Measurements from ENCODE around the gene LHFPL2.
"Not testable (repeated sequence)": the region's sequence is repeated elsewhere in the genome, so short reads cannot be mapped to it uniquely, and the experiment has no call there.

The LHFPL2 gene

GRCh38 chr5:78640662-78641474 is 7.7 kb downstream of the LHFPL2 start:
- DNase-seq (ENCODE audit: low read depth), result no peak

GRCh38 chr5:78639791-78640190 is 8.8 kb downstream of the LHFPL2 start:
- DNase-seq (ENCODE audit: low read depth), result no peak

DNA sequence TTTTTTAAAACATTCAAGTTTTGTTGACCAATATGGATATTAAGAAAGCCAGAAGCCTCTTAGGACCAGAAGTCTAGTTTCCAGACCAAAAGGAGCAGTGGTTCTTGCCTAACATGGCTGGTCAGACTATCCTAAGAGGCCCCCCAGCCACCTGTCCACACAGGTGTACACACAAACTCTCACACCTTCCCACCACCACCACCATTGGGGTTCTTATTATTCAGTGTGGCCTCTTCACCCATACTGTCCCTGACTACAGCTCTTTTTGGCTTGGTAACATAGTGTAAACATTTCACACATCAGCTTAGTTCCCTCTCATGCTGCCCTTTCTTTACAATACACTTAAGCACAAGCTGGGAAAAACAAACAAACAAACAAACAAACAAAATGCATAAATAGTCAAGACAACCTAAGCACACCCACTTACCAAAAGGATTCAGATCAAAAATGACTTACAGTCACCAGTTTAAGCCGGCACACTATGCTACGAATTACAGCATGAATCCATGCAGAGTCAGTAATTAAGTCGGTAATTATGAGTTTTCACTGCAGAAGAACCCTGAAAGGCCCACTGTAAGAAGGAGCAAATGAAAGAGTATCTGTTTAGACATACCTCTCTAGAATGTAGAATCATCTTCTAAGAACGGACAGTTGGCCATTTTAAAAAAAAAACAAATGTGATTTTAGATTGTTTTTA is 9.5 kb downstream of the LHFPL2 start:
- DNase-seq (ENCODE audit: low read depth), result no peak

GRCh38 chr5:78638423-78638822 is 10.1 kb downstream of the LHFPL2 start:
- no peak for DNase-seq (ENCODE audit: low read depth)

- DNase-seq (ENCODE audit: low read depth), result no peak
Measured at GRCh38 chr5:78637468-78637867, 11.1 kb downstream of the LHFPL2 start.

DNA sequence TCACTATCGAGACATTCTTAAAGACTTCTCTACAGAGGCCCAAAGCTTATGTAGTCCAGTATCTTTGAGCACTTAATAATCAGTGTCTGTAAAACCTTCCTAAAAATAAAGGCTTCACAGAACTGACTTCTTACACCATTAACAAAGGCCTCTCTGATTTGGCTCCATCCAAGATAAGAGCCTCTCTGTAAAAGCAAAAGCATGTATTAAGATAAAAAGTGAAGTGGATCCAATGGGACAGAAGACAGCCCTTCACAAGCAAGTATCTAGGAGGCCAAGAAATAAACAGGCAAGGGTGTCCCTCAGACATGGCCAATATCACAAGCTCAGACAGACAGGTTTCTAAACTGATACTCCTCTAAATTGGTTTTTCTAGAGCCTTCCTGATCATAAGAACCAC is 11.9 kb downstream of the LHFPL2 start:
- no peak for DNase-seq (ENCODE audit: low read depth)

DNA sequence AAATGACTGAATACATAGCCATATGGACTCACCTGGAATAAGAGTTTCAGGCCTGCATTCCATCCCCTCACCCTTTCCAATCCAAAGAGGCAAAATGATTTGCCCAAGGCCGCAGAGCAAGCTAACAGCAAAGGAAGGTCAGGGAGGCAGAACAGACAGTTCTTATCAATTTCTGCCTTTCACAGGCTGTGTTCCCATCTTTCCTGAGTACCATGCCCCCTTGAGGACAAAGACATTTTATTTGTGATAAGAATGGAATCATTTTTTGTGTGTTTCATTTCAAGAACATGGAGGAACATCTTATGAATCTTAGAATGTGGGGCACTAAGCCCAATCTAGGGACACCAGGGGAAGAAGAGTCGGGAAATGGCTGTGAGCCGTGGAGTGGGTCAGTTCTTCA is 13.9 kb downstream of the LHFPL2 start:
- DNase-seq (ENCODE audit: low read depth), result no peak

- DNase-seq (ENCODE audit: low read depth), result no peak
Measured at GRCh38 chr5:78634229-78634628, 14.3 kb downstream of the LHFPL2 start.

DNA sequence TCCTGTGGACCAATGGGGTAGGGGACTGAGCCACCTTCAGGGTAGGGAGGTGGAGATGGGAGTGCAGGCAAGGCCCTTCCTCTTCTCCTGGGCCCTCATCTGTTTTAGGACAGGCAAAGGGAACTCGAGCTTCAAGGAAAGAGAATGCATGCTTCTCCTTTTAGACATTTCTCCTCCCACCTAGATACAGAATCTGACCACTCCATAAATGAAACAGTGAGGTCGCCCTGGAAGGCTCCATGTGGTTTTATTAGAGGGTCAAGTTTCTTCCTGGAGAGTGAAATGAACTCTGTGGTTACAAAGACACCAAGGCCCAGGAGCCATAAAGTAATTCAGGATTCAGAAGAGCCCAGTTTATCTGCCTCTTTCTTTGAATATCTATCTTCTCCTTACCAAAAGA is 14.9 kb downstream of the LHFPL2 start:
- DNase-seq (ENCODE audit: low read depth), result no peak

DNA sequence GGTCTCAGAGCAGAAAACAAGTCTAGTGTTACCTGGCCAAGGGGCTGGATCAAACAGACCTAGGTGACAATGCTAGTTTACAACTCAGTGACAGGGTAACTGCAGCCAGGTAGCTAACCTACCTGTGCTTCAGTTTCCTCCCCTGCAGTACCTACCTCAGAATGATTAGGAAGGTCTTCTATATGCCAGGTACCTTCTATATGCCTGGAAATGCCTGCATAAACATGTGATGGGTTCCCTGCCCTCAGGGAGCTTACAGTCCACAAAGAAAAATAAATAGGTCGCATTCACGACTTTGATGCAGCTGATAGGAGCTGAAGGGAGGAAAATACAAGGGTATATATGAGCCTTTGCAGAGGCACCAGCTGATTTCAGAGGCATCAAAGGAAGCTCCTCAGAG is 16.1 kb downstream of the LHFPL2 start:
- no peak for DNase-seq (ENCODE audit: low read depth)

GRCh38 chr5:78631931-78632330 is 16.6 kb downstream of the LHFPL2 start:
- no peak for DNase-seq (ENCODE audit: low read depth)

GRCh38 chr5:78630047-78630446 is 18.5 kb downstream of the LHFPL2 start:
- DNase-seq (ENCODE audit: low read depth), result no peak

- no peak for DNase-seq (ENCODE audit: low read depth)
Measured at GRCh38 chr5:78629624-78630023, 18.9 kb downstream of the LHFPL2 start.

DNA sequence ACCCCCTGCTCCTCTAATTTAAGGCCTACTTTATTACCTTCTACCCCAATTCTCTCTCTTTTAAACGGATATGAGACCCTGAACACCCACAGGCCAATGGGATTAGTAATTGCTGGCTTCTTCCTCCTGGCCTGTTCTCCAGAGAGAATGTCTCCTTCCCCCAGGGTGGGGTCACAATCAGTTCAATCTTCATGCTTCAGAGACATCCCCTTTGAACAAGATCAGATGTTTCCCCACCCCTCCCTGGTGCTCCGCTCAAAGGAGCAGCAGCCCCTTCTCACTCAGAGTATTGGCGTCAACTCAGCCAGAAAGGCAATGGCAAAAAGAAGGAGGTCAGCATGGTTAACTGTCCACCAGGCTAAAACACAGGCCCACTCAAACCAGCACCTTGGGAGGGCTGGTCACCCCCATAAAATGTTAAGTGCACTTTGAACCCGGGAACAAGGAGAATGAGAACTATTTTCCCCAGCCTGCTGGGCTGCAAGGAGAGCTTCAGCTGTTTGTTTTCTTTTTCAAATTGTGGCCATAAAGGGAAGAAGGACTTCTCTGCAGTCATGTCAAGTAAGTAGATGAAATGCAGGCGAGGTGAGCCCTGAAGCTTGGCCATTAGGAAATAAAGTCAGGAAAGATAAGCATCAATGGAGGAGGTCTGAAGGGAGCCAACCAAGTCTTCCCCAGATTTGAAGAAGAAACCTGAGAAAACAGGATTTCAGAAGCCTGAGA is 20.1 kb downstream of the LHFPL2 start:
- no peak for DNase-seq (ENCODE audit: low read depth)

DNA sequence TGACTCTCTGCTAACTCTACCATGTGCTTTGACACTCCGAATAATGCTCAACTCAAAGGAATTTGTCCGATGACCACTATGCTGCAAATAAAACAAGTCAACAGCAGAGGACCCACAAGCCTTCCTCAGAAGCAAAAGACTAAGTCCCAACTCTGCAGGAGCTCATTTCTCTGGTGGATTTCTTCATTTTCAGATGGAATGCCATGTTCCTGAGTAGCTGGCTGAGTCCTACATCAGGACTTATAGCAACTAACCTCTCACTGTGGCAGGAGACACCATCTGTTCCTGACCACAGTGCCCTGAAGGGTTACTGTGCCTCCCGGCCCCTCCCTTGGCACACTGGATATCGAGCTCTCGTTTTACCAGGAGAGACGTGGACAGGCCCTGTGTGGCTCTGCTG is 20.8 kb downstream of the LHFPL2 start:
- DNase-seq (ENCODE audit: low read depth), result no peak

- no peak for DNase-seq (ENCODE audit: low read depth)
Measured at GRCh38 chr5:78627175-78627574, 21.4 kb downstream of the LHFPL2 start.

- no peak for DNase-seq (ENCODE audit: low read depth)
Measured at GRCh38 chr5:78626009-78626571, 22.5 kb downstream of the LHFPL2 start.

GRCh38 chr5:78624992-78625391 is 23.6 kb downstream of the LHFPL2 start:
- no peak for DNase-seq (ENCODE audit: low read depth)

- no peak for DNase-seq (ENCODE audit: low read depth)
Measured at GRCh38 chr5:78624011-78624541, 24.5 kb downstream of the LHFPL2 start.

DNA sequence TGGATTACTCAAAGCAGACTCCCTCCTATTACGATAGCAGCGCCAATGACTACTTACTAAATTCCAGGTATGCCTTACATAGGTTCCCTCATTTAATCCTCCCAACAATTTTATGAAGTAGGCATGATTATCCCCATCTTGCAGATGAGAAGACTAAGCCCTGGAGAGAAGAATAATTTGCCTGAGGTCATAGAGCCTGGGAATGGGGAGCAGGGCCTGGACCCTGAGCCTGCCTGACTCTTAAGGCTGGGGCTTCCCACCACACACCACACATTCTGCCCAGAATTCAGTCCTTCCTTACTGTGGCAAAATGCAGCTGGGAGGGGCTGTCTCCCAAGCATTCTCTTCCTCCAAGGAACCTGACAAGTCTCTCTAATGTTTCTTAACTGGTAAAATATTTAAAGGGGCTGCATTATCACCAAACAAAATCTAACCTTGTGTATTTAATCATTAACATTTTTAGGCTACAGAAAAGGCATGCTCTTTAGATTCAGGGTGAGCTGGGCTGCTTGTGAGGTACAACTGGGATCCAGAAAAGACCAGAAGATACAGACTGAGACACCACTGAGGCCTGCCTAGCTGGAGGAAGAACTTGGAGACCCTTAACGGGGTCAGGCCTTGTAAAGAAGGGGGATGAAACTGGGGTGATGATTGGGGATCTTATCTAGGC is 26.1 kb downstream of the LHFPL2 start:
- no peak for DNase-seq (ENCODE audit: low read depth)

- no peak for DNase-seq (ENCODE audit: low read depth)
Measured at GRCh38 chr5:78621291-78621738, 27.3 kb downstream of the LHFPL2 start.

DNA sequence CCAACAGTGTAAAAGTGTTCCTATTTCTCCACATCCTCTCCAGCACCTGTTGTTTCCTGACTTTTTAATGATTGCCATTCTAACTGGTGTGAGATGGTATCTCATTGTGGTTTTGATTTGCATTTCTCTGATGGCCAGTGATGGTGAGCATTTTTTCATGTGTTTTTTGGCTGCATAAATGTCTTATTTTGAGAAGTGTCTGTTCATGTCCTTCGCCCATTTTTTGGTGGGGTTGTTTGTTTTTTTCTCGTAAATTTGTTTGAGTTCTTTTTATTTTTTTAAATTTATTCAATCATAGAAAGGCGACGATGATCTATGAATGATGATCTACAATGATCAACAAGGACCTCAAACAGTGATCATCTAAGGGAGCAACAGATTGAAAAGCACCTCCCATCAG is 28.5 kb downstream of the LHFPL2 start:
- not testable (repeated sequence) for DNase-seq (ENCODE audit: low read depth)

All from stimulated activated CD8-positive, alpha-beta memory T cell treated with anti-CD3 and anti-CD28 coated beads, Interleukin-12 subunit alpha, Interleukin-12 subunit beta, amount 100 ng/mL, for 4 hours (primary cell).